ENCODE measurements around the gene MAD2L2. TPM values are rescaled to one million over a fixed set of nuclear protein-coding genes. Genes with fewer than 3 reads are reported as not detected.
A peak's percentile ranks its signal among the peaks of the same experiment; 100 is the strongest.

The MAD2L2 gene
- 70.5 and 72.2 TPM in 2 replicates for total RNA-seq (2014; rRNA removed; shearing (Covaris generic))
- polyA plus RNA-seq (2015; cell fraction: cytosol; rRNA removed) = 36.3 and 48.7 TPM in 2 replicates
- polyA plus RNA-seq (2015; cell fraction: nucleus; rRNA removed) = 18.4 and 21.5 TPM in 2 replicates

GRCh38 chr1:11681071-11681771 is at the start of gene MAD2L2:
Gene MAD2L2 (minus strand): TSS chr1:11681148. CDS start chr1:11680601, 547 bp downstream.
- peak; percentile 65 for DNase-seq (ENCODE audit: low read depth)

DNA sequence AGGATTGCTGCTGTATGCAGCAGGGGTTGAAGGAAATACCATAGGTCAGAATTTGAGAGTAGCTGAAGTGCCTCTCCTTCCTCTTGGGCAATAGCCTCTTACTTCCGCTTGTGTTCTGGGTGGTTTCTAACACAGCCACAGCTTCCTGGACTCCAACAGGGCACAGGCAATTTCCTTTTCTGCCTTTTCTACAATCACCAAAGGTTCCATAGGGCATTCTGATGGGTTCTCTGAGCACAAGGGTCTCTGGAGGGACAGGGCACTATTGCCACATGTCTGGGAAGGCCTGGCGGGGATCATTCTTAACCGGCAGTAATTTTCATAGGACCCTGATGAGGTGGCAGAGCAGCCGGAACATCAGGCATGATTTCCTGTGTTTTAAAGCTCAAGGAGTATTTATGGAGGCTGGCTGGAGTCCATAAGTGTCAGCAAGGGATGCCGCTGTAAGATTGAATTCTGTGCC is 49.5 kb upstream of the MAD2L2 start:
- peak; percentile 64 for DNase-seq (ENCODE audit: low read depth)

- no peak for DNase-seq (ENCODE audit: low read depth)
These were observed 48.8 kb upstream of the MAD2L2 start for GRCh38 chr1:11729498-11730428.

- DNase-seq (ENCODE audit: low read depth) = no peak
These were observed 48.2 kb upstream of the MAD2L2 start for GRCh38 chr1:11729155-11729497.

GRCh38 chr1:11728126-11728806 is 47.3 kb upstream of the MAD2L2 start:
- DNase-seq (ENCODE audit: low read depth) = no peak

DNA sequence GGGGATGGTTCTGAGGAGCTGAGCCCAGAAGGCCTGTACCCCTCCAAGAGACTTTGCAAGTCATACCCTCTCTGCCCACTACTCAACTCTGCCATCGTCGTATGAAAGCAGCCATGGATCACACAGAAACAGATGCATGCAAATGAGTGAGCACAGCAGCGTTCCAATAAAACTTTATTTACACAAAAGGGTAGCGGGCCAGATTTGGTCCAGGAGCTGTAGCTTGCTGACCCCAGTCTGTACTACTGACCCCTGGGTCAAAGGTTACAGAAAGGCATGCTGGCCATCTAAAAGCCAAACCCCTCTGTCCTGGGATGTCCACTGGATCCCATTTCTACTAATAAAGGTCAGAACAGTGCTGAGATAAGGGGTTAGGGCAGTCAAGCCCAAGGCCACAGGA is 46.2 kb upstream of the MAD2L2 start:
- DNase-seq (ENCODE audit: low read depth) = no peak

- no peak for DNase-seq (ENCODE audit: low read depth)
These were observed 44.7 kb upstream of the MAD2L2 start for GRCh38 chr1:11725616-11726015.

GRCh38 chr1:11722538-11722937 is 41.6 kb upstream of the MAD2L2 start:
- DNase-seq (ENCODE audit: low read depth) = no peak

GRCh38 chr1:11721311-11721710 is 40.4 kb upstream of the MAD2L2 start:
- no peak for DNase-seq (ENCODE audit: low read depth)

DNA sequence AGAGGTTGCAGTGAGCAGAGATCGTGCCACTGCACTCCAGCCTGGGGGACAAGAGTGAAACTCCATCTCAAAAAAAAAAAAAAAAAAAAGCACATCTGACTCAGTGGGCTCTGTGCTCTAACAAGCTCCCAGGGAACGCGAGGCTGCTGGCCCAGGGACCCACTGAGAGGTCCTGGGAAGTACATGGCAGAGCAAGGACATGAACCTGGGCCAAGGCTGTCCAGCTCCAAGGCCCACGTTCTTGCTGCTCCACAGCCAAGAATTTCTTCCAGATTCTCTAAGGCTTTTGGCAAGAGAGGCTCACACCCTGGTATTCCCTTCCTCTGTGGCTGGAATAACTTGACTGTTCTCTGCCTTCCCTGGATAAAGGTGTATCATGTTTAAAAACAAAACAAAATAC is 39.6 kb upstream of the MAD2L2 start:
- no peak for DNase-seq (ENCODE audit: low read depth)

GRCh38 chr1:11720033-11720376 is 39.1 kb upstream of the MAD2L2 start:
- no peak for DNase-seq (ENCODE audit: low read depth)

DNA sequence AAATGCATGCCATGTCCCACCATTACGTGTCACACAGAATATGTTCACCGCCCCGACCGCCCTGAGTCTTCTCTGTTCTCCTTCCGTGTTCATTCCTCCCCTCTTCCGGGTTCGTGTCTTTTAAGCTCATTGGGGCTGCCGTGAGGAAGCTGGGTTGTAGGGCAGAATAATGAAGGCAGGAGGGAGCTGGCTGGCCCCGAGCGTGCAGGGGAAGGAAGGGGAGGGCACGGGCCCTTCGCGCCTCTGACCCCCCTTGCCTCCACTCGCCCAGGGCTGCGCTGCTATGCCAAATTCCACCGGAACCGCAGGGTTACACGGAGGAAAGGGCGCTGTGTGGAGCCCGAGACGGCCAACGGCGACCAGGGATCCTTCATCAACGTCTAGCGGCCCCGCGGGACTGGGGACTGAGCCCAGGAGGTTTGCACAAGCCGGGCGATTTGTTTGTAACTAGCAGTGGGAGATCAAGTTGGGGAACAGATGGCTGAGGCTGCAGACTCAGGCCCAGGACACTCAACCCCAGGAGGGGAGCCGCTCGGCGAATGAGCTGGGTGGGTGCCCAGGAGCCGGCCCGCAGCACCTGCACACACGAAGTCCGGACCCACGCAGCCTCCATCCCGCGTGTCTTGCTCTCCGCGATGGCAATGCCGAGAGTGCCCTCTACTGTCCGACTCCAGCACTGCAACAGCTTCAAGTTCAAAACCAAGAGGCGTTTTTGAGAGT is 38.5 kb upstream of the MAD2L2 start:
- peak; percentile 21 for DNase-seq (ENCODE audit: low read depth)

DNA sequence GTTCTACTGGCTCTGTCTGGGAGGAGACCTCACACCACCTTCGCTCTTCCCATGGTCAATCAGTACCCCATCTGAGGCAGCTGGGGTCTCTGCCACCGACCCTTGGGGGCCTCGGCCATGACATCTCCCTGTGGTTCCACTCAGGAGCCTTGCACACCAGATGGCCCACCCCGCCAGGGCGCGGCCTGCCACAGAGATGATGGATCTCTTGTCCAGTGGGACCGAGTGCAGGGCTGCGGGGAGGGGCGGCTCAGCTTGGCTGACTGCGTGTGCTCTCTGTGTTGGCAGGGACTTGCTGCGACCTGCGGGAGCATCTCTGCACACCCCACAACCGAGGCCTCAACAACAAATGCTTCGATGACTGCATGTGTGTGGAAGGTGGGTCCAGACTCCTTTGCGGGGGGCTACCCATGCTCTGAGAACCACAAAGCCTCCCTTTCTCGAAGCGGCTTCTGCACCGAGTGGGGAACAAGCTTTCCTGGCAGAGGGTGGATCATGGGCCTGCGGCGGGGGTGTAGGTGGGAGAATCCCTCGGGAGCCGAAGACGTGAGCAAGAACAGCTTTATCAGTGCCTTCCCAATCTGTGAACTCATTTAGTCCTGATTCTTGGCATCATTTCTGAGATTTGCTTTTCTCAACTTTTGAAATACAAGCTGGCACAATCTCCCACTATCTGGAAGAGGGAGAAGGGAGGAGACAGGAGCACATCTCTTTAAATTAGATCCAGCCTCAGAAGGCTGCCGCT is 34.1 kb upstream of the MAD2L2 start:
- DNase-seq (ENCODE audit: low read depth) = no peak

- no peak for DNase-seq (ENCODE audit: low read depth)
These were observed 32.1 kb upstream of the MAD2L2 start for GRCh38 chr1:11713095-11713494.

- DNase-seq (ENCODE audit: low read depth) = no peak
These were observed 31.3 kb upstream of the MAD2L2 start for GRCh38 chr1:11712285-11712684.

DNA sequence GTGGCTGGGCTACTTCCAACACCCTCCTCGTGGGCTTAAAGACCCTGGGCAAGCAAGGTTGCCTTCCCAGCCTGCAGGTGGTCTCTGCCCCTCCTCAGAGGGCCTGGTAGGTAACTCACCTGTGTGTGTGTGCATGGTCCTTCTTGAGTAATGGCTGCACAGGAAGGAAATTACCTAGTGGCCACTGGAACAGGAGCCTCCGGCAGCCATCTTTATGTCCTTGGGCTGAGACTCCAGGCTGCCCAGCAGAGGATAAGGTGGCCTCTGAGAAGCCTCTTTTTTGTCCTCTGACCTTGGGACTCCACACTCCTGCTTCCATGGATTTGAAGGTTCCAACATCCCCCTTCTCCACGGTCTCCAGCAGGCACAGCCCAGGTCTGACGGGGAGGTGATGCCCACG is 30.5 kb upstream of the MAD2L2 start:
- no peak for DNase-seq (ENCODE audit: low read depth)

DNA sequence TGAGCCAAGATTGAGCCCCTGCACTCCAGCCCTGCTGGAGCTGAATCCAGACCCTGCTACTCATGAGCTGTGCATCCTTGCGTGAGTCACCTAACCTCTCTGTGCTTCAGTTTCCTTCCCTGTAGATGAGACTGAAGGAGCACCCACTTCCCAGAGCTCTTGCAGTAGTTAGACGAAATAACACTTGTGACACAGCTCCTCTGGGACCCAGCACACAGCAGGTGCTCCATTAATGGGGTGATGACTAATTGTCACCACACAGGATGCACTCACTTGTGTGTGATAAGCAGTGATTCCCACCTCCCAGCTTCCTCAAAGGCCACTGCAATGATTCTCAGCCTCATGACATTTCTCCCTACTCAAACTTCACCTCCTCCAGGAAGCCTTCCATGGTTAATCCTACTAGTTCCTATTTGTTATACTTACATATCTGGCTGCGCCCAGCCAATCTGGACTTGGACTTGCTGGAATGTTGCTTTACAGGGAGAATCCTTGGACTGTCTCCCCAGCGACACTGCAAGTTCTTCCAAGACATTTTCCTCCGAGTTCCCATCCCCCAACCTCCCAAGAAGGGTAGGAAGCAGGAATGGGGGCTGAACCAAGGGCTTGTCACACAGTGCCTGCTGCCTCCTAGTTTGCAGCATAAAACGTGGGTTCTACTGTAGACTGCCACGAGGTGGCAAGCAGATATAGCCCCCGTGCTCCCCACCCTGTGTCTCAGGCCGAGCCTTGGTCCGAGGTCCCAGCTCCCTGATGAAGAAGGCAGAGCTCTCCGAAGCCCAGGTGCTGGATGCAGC is 27.8 kb upstream of the MAD2L2 start:
- peak; percentile 59 for DNase-seq (ENCODE audit: low read depth)

GRCh38 chr1:11707621-11708276 is 26.8 kb upstream of the MAD2L2 start:
- no peak for DNase-seq (ENCODE audit: low read depth)

DNA sequence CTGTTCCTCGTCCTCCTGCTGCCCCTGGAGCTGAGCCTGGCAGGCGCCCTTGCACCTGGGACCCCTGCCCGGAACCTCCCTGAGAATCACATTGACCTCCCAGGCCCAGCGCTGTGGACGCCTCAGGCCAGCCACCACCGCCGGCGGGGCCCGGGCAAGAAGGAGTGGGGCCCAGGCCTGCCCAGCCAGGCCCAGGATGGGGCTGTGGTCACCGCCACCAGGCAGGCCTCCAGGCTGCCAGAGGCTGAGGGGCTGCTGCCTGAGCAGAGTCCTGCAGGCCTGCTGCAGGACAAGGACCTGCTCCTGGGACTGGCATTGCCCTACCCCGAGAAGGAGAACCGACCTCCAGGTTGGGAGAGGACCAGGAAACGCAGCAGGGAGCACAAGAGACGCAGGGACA is 25.3 kb upstream of the MAD2L2 start:
- no peak for DNase-seq (ENCODE audit: low read depth)
